Germinal center (tissue), 1 donor: ENCODE results near the gene LIN7B.
"Not testable (repeated sequence)": the region's sequence is repeated elsewhere in the genome, so short reads cannot be mapped to it uniquely, and the experiment has no call there.

Experiments used
- DNase-seq: peaks from one replicate; pipeline ENCODE4 v3.0.0; 2012; ENCODE audit warnings: mixed read lengths, low spot score

LIN7B gene

GRCh38 chr19:49145573-49146407 is 31.6 kb downstream of the LIN7B start:
- DNase-seq, result peak; percentile 84

GRCh38 chr19:49146408-49146770 is 32.2 kb downstream of the LIN7B start:
- DNase-seq, result not testable (repeated sequence)

GRCh38 chr19:49148044-49148682 is 34.0 kb downstream of the LIN7B start:
- DNase-seq, result no peak

GRCh38 chr19:49148784-49149651 is 34.8 kb downstream of the LIN7B start:
- peak; percentile 94 for DNase-seq

- DNase-seq, result no peak
These were observed 35.5 kb downstream of the LIN7B start for GRCh38 chr19:49149652-49150105.

GRCh38 chr19:49150106-49150943 is 36.2 kb downstream of the LIN7B start:
- peak; percentile 55 for DNase-seq

GRCh38 chr19:49150944-49151243 is 36.7 kb downstream of the LIN7B start:
- DNase-seq, result no peak

- peak; percentile 51 for DNase-seq
These were observed 37.3 kb downstream of the LIN7B start for GRCh38 chr19:49151267-49152118.

GRCh38 chr19:49152119-49152550 is 38.0 kb downstream of the LIN7B start:
- DNase-seq, result no peak

GRCh38 chr19:49153167-49153809 is 39.1 kb downstream of the LIN7B start:
- no peak for DNase-seq

- DNase-seq, result no peak
These were observed 40.1 kb downstream of the LIN7B start for GRCh38 chr19:49154279-49154678.

- no peak for DNase-seq
These were observed 41.0 kb downstream of the LIN7B start, which contains the start of gene HRC for GRCh38 chr19:49155005-49155819. Gene HRC, minus strand, starts transcription at chr19:49155396. Its CDS starts 159 bp downstream, at chr19:49155237.

- no peak for DNase-seq
These were observed 41.7 kb downstream of the LIN7B start for GRCh38 chr19:49155820-49156346.

- no peak for DNase-seq
These were observed 43.5 kb downstream of the LIN7B start, which contains the start of gene TRPM4 for GRCh38 chr19:49157445-49158224. Gene TRPM4, plus strand, starts transcription at chr19:49157792. Its CDS starts 75 bp downstream, at chr19:49157867.

GRCh38 chr19:49160450-49161189 is 46.5 kb downstream of the LIN7B start:
- DNase-seq, result no peak

- no peak for DNase-seq
These were observed 47.8 kb downstream of the LIN7B start for GRCh38 chr19:49161987-49162386.

GRCh38 chr19:49165111-49165750 is 51.1 kb downstream of the LIN7B start:
- no peak for DNase-seq
